ENCODE data around the gene ZBTB38.

The ZBTB38 gene

GRCh38 chr3:141367038-141367730, 1.1 kb upstream of the ZBTB38 start:
- no peak for DNase-seq

- no peak for DNase-seq
Measured at GRCh38 chr3:141368925-141369794, 856 bp downstream of the ZBTB38 start.

GRCh38 chr3:141370065-141370533, 1.8 kb downstream of the ZBTB38 start:
- DNase-seq = peak; percentile 67

- DNase-seq = no peak
Measured at GRCh38 chr3:141371882-141372281, 3.6 kb downstream of the ZBTB38 start.

- DNase-seq = peak; percentile 56
Measured at GRCh38 chr3:141372656-141373055, 4.4 kb downstream of the ZBTB38 start.

GRCh38 chr3:141373232-141373631, 4.9 kb downstream of the ZBTB38 start:
- no peak for DNase-seq

GRCh38 chr3:141373768-141374526, 5.6 kb downstream of the ZBTB38 start:
- no peak for DNase-seq

GRCh38 chr3:141375381-141376301, 7.3 kb downstream of the ZBTB38 start:
- no peak for DNase-seq

GRCh38 chr3:141377377-141377776, 9.1 kb downstream of the ZBTB38 start:
- no peak for DNase-seq

GRCh38 chr3:141378556-141378955, 10.3 kb downstream of the ZBTB38 start:
- DNase-seq = no peak

GRCh38 chr3:141379250-141379966, 11.1 kb downstream of the ZBTB38 start:
- DNase-seq = no peak

- no peak for DNase-seq
Measured at GRCh38 chr3:141380279-141380678, 12.0 kb downstream of the ZBTB38 start.

GRCh38 chr3:141380987-141381386, 12.7 kb downstream of the ZBTB38 start:
- no peak for DNase-seq

- DNase-seq = peak; percentile 38
Measured at GRCh38 chr3:141382571-141382970, 14.3 kb downstream of the ZBTB38 start.

GRCh38 chr3:141383555-141384129, 15.3 kb downstream of the ZBTB38 start:
- peak; percentile 55 for DNase-seq

GRCh38 chr3:141384157-141384556, 15.9 kb downstream of the ZBTB38 start:
- peak; percentile 57 for DNase-seq

- no peak for DNase-seq
Measured at GRCh38 chr3:141384575-141384974, 16.3 kb downstream of the ZBTB38 start.

GRCh38 chr3:141385406-141386125, 17.3 kb downstream of the ZBTB38 start:
- peak; percentile 50 for DNase-seq

- DNase-seq = peak; percentile 63
Measured at GRCh38 chr3:141386126-141386488, 17.8 kb downstream of the ZBTB38 start.

GRCh38 chr3:141386611-141387111, 18.4 kb downstream of the ZBTB38 start:
- peak; percentile 89 for DNase-seq

Measured in NCI-H1694 treated with DMSO at 0.1 percent for 48 hours (cell line).